Spinal cord (tissue), 10 donors: ENCODE data around the gene CADM1. TPM values are rescaled to one million over a fixed set of nuclear protein-coding genes. Genes with fewer than 3 reads are reported as not detected.

Experiments
- DNase-seq, 6 donors: peaks; one replicate each; pipeline versions ENCODE4 v3.0.0 to v3.0.0-alpha.2; 2013 to 2015; ENCODE audit warnings: low spot score in 6 of 6, low read depth in 4 of 6
- H3K27ac ChIP-seq: one replicate; pipeline ENCODE4 v1.5.1; 2013; ENCODE audit warnings: low read depth, low read length, control low read depth
- H3K27me3 ChIP-seq: one replicate; pipeline ENCODE4 v1.6.1; 2013; ENCODE audit warnings: low read length; ENCODE audit not compliant: control insufficient read depth, insufficient read depth
- H3K36me3 ChIP-seq: one replicate; pipeline ENCODE4 v1.6.1; 2013; ENCODE audit warnings: low read length; ENCODE audit not compliant: control insufficient read depth, insufficient read depth
- H3K4me1 ChIP-seq: one replicate; pipeline ENCODE4 v1.6.1; 2013; ENCODE audit warnings: low read length; ENCODE audit not compliant: control insufficient read depth, insufficient read depth
- H3K4me3 ChIP-seq: one replicate; pipeline ENCODE4 v1.5.1; 2013; ENCODE audit warnings: low read depth, low read length, control low read depth
- H3K9me3 ChIP-seq: one replicate; pipeline ENCODE4 v1.6.1; 2013; ENCODE audit warnings: low read length; ENCODE audit not compliant: control insufficient read depth, insufficient read depth
- WGBS: methylation state at CpG from one replicate; pipeline ENCODE4 v1.1.5; 2013; ENCODE audit warnings: missing lambda C conversion rate; ENCODE audit not compliant: insufficient coverage; 5-methylcytosine and 5-hydroxymethylcytosine counted together
- polyA plus RNA-seq, 2 donors: library from polyadenylated mRNA; unstranded; fragments of 120-200 nt; gene quantifications; one replicate each; pipeline ENCODE4 v1.2.1, GENCODE V29; 2013; ENCODE audit not compliant: insufficient read length in 2 of 2
- total RNA-seq, 2 donors: library from RNA; depleted of rRNA in 1 of 2; stranded (reverse); fragments of 120-200 nt in 1 of 2; fragments of >200 nt in 1 of 2; gene quantifications; one replicate each; pipeline versions ENCODE4 v1.2.3 to v1.2.4, GENCODE V29; 2013 to 2014
- donor health status: healthy.

The CADM1 gene
- total and polyA plus RNA-seq, 4 donors: 106 to 180 (median 132) TPM

DNA sequence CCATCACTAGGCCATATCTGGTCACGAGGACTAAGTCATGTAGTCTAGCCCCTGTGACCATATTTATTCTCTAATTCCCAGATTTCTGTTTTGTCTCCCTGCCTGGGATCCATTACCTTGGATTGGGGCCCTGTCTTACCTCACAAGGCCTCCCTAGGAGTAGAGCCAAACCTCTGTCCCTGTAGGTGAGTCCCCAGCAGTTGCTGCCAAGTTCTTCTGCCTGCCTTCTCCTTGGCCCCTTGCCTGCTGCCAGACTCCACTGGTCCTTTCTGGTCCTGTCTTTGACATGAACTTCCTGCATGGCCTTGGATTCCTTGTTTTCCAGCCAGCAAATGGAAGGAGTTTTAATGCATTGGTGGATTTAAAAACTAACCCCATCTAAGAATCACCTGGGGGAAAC, 35.6 kb upstream of the CADM1 start:
- 82% methylated on average over 1 of the region's 1 CpG for WGBS
- no peaks in the 10 kb centered on the region for H3K27me3 ChIP-seq
- H3K9me3 ChIP-seq: no peaks in the 10 kb centered on the region
- no peaks in the 10 kb centered on the region for H3K36me3 ChIP-seq
- no peak overlapping the region for H3K4me3 ChIP-seq
- no peak for DNase-seq
- no peak overlapping the region for H3K27ac ChIP-seq
- H3K4me1 ChIP-seq: no peaks in the 10 kb centered on the region

- Histone ChIP-seq H3K4me3 (no peak overlapping the region), H3K27ac (no peak overlapping the region), H3K9me3 (no peaks in the 10 kb centered on the region), H3K4me1 (no peaks in the 10 kb centered on the region), H3K27me3 (peaks cover 2% of the 10 kb centered on the region), H3K36me3 (no peaks in the 10 kb centered on the region)
- DNase-seq: peak in 1 of 6 donors; percentile 16
Measured at GRCh38 chr11:115535781-115536180, 31.6 kb upstream of the CADM1 start.

GRCh38 chr11:115530752-115531151, 26.5 kb upstream of the CADM1 start:
- no peak for DNase-seq
- peaks cover 7% of the 10 kb centered on the region for H3K27me3 ChIP-seq
- H3K4me1 ChIP-seq: peaks cover 3% of the 10 kb centered on the region
- WGBS: 63% methylated on average over 4 of the region's 4 CpGs
- no peak overlapping the region for H3K4me3 ChIP-seq
- H3K27ac ChIP-seq: no peak overlapping the region
- no peaks in the 10 kb centered on the region for H3K36me3 ChIP-seq
- no peaks in the 10 kb centered on the region for H3K9me3 ChIP-seq

DNA sequence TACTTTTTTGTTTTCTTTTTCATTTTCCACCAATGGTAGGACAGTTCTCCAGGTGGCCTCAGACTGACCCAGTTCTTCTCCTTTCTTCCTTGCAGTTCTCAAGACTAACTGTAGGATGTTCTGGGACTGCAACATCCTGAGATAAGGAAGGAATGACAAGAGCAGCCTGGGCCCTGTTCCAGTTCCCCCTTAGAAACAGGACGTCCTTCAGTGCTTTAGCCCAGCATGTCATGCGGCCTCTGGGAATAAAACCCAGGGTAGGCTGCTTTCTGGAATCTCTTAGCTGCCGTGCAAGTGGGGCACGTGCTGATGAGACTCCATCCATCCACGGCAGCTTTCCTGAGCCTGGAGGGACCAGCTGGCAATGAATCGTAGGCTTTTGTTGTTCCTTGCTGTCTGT, 24.0 kb upstream of the CADM1 start:
- H3K36me3 ChIP-seq: no peaks in the 10 kb centered on the region
- peak in 1 of 6 donors; percentile 69 for DNase-seq
- H3K27me3 ChIP-seq: peaks cover 7% of the 10 kb centered on the region
- peaks cover 3% of the 10 kb centered on the region for H3K4me1 ChIP-seq
- H3K9me3 ChIP-seq: no peaks in the 10 kb centered on the region
- 41% methylated on average over 6 of the region's 6 CpGs for WGBS
- no peak overlapping the region for H3K4me3 ChIP-seq
- no peak overlapping the region for H3K27ac ChIP-seq

DNA sequence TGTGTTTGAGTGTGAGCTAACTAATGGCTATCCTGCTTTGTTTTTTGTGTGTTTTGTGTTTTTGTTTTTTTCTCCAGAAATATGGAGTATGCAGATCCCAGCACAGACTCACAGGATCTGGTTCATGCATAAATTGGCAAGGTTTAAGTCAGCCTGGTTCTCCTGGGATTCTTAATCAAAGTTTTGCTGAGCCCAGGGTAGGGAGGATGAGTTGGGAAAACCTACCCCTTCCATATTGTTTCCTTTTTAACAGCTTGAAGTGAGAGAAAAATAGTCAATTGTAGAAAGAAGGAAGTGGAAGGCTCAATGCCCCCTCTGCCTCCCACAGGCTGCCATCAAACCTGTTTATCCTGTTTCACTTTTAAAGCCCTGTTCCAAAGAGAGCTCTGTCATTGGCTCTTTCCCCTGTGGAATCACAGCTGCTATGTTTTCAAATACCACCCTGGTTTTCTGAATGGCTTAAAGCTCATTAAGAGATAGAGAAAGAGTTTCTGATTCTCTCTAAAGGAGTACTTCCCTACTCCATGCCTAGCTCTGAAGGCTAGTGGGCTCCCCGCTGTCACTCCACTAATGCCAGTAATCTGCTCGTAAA, 23.4 kb upstream of the CADM1 start:
- no peak overlapping the region for H3K4me3 ChIP-seq
- peak in 2 of 6 donors; percentile 16 to 53 for DNase-seq

DNA sequence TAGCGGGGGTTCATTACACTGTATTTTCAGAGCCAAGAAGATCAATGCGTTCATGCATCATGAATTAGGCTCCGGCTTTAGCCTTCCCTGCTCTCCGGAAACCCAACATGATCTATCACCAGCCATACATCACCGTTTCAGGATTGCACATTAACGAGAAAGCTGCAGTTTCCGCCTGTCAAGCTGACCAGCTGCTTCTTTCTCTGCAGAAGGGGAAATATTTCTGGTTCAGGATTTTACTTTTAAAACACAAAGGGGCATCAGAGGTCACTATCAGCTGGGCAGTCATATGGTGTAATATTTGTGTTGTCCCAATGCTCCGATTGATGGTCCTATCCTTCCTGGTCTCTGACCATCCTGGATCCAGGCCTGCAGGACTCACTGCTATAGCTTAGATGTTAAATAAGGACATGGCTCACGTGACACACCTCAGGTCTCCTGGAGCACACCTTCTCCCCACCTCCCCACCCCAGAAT, 21.4 kb upstream of the CADM1 start:
- no peaks in the 10 kb centered on the region for H3K9me3 ChIP-seq
- H3K27me3 ChIP-seq: peaks cover 3% of the 10 kb centered on the region
- H3K4me3 ChIP-seq: no peak overlapping the region
- H3K36me3 ChIP-seq: no peaks in the 10 kb centered on the region
- WGBS: 40% methylated on average over 2 of the region's 9 CpGs
- H3K4me1 ChIP-seq: peaks cover 3% of the 10 kb centered on the region
- H3K27ac ChIP-seq: no peak overlapping the region
- DNase-seq: peak in 1 of 6 donors; percentile 62

More for the DNA sequence above, 23.4 kb upstream of the CADM1 start:
- H3K27me3 ChIP-seq: peaks cover 5% of the 10 kb centered on the region
- peaks cover 3% of the 10 kb centered on the region for H3K4me1 ChIP-seq
- H3K9me3 ChIP-seq: no peaks in the 10 kb centered on the region
- no peak overlapping the region for H3K27ac ChIP-seq
- no peaks in the 10 kb centered on the region for H3K36me3 ChIP-seq
- WGBS: no CpG with 5 or more reads among the region's 2 CpGs

DNA sequence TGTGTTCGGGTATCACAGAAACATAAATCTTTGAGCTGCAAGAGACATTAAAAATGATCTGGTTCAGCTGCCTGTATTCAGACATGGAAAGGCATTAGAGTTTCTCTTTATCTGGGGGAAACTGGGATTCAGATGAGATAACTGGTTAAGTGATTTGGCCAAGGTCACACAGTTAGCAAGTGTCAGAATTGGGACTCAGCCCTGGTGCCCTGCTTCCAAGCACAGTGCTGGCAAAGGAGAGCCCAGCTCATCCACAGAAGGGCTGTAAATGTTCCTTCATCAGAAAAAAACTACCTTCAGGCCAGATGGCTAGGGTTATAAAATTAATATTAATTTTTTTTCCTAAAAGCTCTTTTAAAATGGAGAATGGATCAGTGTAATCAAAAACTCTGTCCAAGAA, 20.4 kb upstream of the CADM1 start:
- DNase-seq: no peak
- Histone ChIP-seq H3K36me3 (no peaks in the 10 kb centered on the region), H3K27ac (no peak overlapping the region), H3K4me3 (no peak overlapping the region), H3K27me3 (peaks cover 2% of the 10 kb centered on the region), H3K4me1 (peaks cover 3% of the 10 kb centered on the region), H3K9me3 (no peaks in the 10 kb centered on the region)
- 0% methylated on average over 1 of the region's 1 CpG for WGBS

DNA sequence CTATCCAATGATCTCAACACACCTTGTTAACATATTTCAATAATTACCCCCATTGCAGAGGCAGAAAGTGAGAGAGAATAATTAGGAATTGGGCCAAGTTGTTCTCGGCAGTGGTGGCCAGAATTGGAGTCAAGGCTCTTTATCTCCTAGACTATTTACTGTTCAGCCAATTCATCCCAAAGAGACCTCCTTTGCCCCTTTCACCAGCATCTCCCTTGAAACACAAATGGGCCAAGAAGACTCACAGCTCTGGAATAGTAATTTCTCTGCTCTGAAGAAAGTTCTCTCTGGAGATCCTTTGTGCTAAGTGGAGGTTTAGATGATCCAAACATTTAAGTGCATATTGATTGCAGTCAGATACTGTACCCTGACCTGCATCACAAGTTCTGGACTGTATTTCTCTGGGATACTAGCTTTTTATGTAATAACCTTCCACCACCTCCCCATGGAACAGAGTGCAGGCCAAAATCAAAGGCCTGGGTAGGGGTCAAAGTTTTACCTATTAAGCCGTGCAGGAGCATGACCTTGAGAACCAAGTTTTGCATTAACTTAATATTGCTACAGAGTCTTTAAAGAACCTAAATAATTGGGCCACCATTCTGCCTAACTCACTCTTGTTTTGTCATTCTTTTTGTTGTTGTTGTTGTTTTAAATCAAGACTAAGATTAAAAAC, 19.6 kb upstream of the CADM1 start:
- H3K27me3 ChIP-seq: no peaks in the 10 kb centered on the region
- no peak overlapping the region for H3K27ac ChIP-seq
- H3K36me3 ChIP-seq: no peaks in the 10 kb centered on the region
- no peaks in the 10 kb centered on the region for H3K9me3 ChIP-seq
- DNase-seq: peak in 2 of 6 donors; percentile 23 to 40
- no peak overlapping the region for H3K4me3 ChIP-seq
- H3K4me1 ChIP-seq: peaks cover 3% of the 10 kb centered on the region
- no CpG with 5 or more reads among the region's 2 CpGs for WGBS

- no CpG with 5 or more reads among the region's 3 CpGs for WGBS
Measured at GRCh38 chr11:115522302-115522701, 18.1 kb upstream of the CADM1 start.

GRCh38 chr11:115521825-115522224, 17.6 kb upstream of the CADM1 start:
- Histone ChIP-seq H3K36me3 (no peaks in the 10 kb centered on the region), H3K4me3 (no peak overlapping the region), H3K4me1 (no peaks in the 10 kb centered on the region), H3K9me3 (no peaks in the 10 kb centered on the region), H3K27me3 (no peaks in the 10 kb centered on the region), H3K27ac (no peak overlapping the region)
- WGBS: no CpG with 5 or more reads among the region's 4 CpGs
- peak in 1 of 6 donors; percentile 30 for DNase-seq

More at GRCh38 chr11:115522302-115522701, 18.1 kb upstream of the CADM1 start:
- Histone ChIP-seq H3K9me3 (no peaks in the 10 kb centered on the region), H3K4me3 (no peak overlapping the region), H3K27ac (no peak overlapping the region), H3K36me3 (no peaks in the 10 kb centered on the region), H3K27me3 (no peaks in the 10 kb centered on the region), H3K4me1 (no peaks in the 10 kb centered on the region)
- no peak for DNase-seq
